Panc1 (cell line): ENCODE data around the gene DNAAF3. TPM values are rescaled to one million over a fixed set of nuclear protein-coding genes. Genes with fewer than 3 reads are reported as not detected.

Experiments
- ATAC-seq: fragments of 200-7000 bp; cut with Tn5 transposase; 2 replicates; pipeline ENCODE4 v1.9.1; 2020; ENCODE audit warnings: mild to moderate bottlenecking, moderate library complexity
- BruUV-seq: library from RNA; stranded (reverse); fragments of 400-500 nt; replicated peaks from 2 replicates; lab custom pipeline; 2021; lab: Mats Ljungman, UMichigan
- CTCF ChIA-PET: fragments of 300-600 bp; sonication (Branson Sonifier 250); formaldehyde crosslinking; loops from one replicate; lab custom pipeline; 2022; ENCODE audit warnings: antibody characterized with exemption; lab: Charles Lee
- POLR2A ChIA-PET: fragments of 300-600 bp; sonication (Branson Sonifier 250); formaldehyde crosslinking; loops from one replicate; lab custom pipeline; 2022; ENCODE audit warnings: antibody characterized with exemption; lab: Charles Lee
- DNase-seq: peaks from one replicate; pipeline ENCODE4 v3.0.0-alpha.2; 2010; ENCODE audit warnings: low read depth, low spot score
- H3K27ac ChIP-seq: 2 replicates; pipeline ENCODE4 v1.5.1; 2011; ENCODE audit warnings: mild to moderate bottlenecking, low read length, inconsistent platforms
- H3K27me3 ChIP-seq: fragments of 200-500 bp; sonication (Bioruptor generic); 2 replicates; pipeline ENCODE4 v1.6.0; 2014; ENCODE audit warnings: low read length, inconsistent platforms; ENCODE audit not compliant: control insufficient read depth, insufficient read depth
- H3K36me3 ChIP-seq: fragments of 200-500 bp; sonication (Bioruptor generic); 2 replicates; pipeline ENCODE4 v1.5.1; 2014; ENCODE audit warnings: inconsistent platforms, mild to moderate bottlenecking, low read length, moderate library complexity; ENCODE audit not compliant: control insufficient read depth, insufficient read depth
- H3K4me1 ChIP-seq: 2 replicates; pipeline ENCODE4 v1.5.1; 2011; ENCODE audit warnings: inconsistent platforms, mild to moderate bottlenecking, low read length, moderate library complexity; ENCODE audit not compliant: control insufficient read depth, insufficient read depth
- H3K4me3 ChIP-seq, 2 experiments: 2 replicates each; pipeline ENCODE4 v1.5.1; 2011 to 2012; ENCODE audit warnings: low read depth in 2 of 2, low read length in 2 of 2, mild to moderate bottlenecking in 2 of 2, inconsistent platforms in 1 of 2, moderate library complexity in 1 of 2
- H3K9me3 ChIP-seq: fragments of 200-500 bp; sonication (Bioruptor generic); 2 replicates; pipeline ENCODE4 v1.5.1; 2014; ENCODE audit warnings: low read depth, mild to moderate bottlenecking, inconsistent platforms, low read length, moderate library complexity; ENCODE audit not compliant: control insufficient read depth, insufficient read depth
- POLR2AphosphoS5 ChIP-seq: IDR thresholded peaks from 2 replicates; pipeline ENCODE4 v1.6.1; 2012; ENCODE audit warnings: mild to moderate bottlenecking, low read depth, low read length, moderate library complexity
- REST ChIP-seq, 2 experiments: IDR thresholded peaks; 2 replicates each; pipeline ENCODE4 v1.6.1; 2011 to 2012; ENCODE audit warnings: low read depth in 2 of 2, control low read depth in 1 of 2, low read length in 1 of 2, mild to moderate bottlenecking in 1 of 2, moderate library complexity in 1 of 2; ENCODE audit not compliant: insufficient read depth in 1 of 2
- SIN3A ChIP-seq: IDR thresholded peaks from 2 replicates; pipeline ENCODE4 v1.6.1; 2012; ENCODE audit warnings: low read depth, mild to moderate bottlenecking, low read length, moderate library complexity, borderline replicate concordance; ENCODE audit not compliant: insufficient read depth
- TCF7L2 ChIP-seq: IDR thresholded peaks from 2 replicates; pipeline ENCODE4 v1.6.1; 2011; ENCODE audit warnings: mild to moderate bottlenecking, low read depth, low read length, inconsistent platforms
- in situ Hi-C: cut with HindIII; loops from 2 replicates; pipeline ENCODE4 v1.10.0; 2016; ENCODE audit warnings: low sequenced_read_pairs, low pct_unique_long_range_greater_than_20kb
- intact Hi-C: fragments of 100-400 bp; cut with micrococcal nuclease; formaldehyde crosslinking; loops from one replicate; pipeline ENCODE4 v1.10.0; 2022; ENCODE audit not compliant: unreplicated experiment
- total RNA-seq: library from RNA; stranded (reverse); gene quantifications from one replicate; pipeline ENCODE4 v1.2.1, GENCODE V29; 2021; ENCODE audit not compliant: unreplicated experiment
- TF ChIP-seq, protein P1 (sequence below): fragments of 450-650 bp; IDR thresholded peaks from 2 replicates; pipeline ENCODE4 v1.5.1; 2017; ENCODE audit warnings: mild to moderate bottlenecking

DNAAF3 gene
- total RNA-seq, 1 experiment from 2014 or later: 12.4 TPM

GRCh38 chr19:55178781-55179599, 12.6 kb upstream of the DNAAF3 start:
- peak overlapping the region; percentile 41 to 67 for H3K4me3 ChIP-seq
- in situ Hi-C loops (no loop called here), intact Hi-C loops (no loop called here)
- no TSS peak for BruUV-seq
- ChIA-PET CTCF (no interaction called here), POLR2A (no interaction called here)
- peak; percentile 84 for ATAC-seq
- no peaks in the 10 kb centered on the region for H3K4me1 ChIP-seq
- DNase-seq: peak; percentile 54
- TF ChIP-seq REST (IDR thresholded peaks at IDR 0.05; ENCODE audit: insufficient read depth in 1 of 2, low read depth in 2 of 2, low read length in 1 of 2) (0 out of 4 replicates have a peak, but pooled peaks of 1 of the 2 experiments have one; percentile 23), SIN3A (0 out of 2 replicates have a peak, but pooled peaks have one; percentile 44), POLR2AphosphoS5 (no peak), TCF7L2 (no peak)
- no peaks in the 10 kb centered on the region for H3K9me3 ChIP-seq
- H3K36me3 ChIP-seq: no peaks in the 10 kb centered on the region
- no peak overlapping the region for H3K27ac ChIP-seq
- no peaks in the 10 kb centered on the region for H3K27me3 ChIP-seq

DNA sequence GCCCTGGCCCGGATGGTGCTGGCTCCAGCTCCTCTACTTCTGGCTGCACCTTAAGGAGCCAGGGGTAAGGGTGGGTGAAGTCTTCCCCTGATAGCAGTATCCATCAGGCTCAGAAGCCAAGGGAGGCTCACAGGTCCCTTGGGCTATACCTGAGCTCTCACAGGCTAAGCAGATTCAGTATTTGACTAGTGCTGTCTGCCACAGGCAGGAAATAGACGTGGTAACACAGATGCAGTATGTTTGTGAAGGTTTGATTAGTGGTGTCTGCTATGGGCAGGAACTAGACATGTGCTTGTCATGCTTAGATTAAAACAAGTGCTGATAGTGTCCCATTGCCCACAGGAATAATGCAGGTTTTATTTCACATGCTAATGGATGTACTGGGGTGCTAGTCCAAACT, 9.7 kb upstream of the DNAAF3 start:
- Histone ChIP-seq H3K9me3 (no peaks in the 10 kb centered on the region), H3K27ac (no peak overlapping the region), H3K27me3 (no peaks in the 10 kb centered on the region), H3K36me3 (no peaks in the 10 kb centered on the region), H3K4me1 (peaks cover 8% of the 10 kb centered on the region; the same call in 1 of the 2 replicates), H3K4me3 (no peak overlapping the region)
- in situ Hi-C loops: no loop called here
- no peak for TF ChIP-seq TCF7L2
- no peak for TF ChIP-seq POLR2AphosphoS5
- no peak for TF ChIP-seq REST (IDR thresholded peaks at IDR 0.05; ENCODE audit: insufficient read depth in 1 of 2, low read depth in 2 of 2, low read length in 1 of 2)
- TF ChIP-seq, protein P1, sequence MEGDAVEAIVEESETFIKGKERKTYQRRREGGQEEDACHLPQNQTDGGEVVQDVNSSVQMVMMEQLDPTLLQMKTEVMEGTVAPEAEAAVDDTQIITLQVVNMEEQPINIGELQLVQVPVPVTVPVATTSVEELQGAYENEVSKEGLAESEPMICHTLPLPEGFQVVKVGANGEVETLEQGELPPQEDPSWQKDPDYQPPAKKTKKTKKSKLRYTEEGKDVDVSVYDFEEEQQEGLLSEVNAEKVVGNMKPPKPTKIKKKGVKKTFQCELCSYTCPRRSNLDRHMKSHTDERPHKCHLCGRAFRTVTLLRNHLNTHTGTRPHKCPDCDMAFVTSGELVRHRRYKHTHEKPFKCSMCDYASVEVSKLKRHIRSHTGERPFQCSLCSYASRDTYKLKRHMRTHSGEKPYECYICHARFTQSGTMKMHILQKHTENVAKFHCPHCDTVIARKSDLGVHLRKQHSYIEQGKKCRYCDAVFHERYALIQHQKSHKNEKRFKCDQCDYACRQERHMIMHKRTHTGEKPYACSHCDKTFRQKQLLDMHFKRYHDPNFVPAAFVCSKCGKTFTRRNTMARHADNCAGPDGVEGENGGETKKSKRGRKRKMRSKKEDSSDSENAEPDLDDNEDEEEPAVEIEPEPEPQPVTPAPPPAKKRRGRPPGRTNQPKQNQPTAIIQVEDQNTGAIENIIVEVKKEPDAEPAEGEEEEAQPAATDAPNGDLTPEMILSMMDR: no peak
- no peak for TF ChIP-seq SIN3A
- CTCF ChIA-PET: interaction anchor here (0.5 to 0.6 kb wide), 2 partner anchors 10 to 244 kb away, joined by 3 read pairs; no protein-coding TSS in a partner anchor
- ATAC-seq: no peak
- POLR2A ChIA-PET: interaction anchor here (0.5 to 0.7 kb wide), 2 partner anchors 20 to 35 kb away, joined by 3 read pairs; no protein-coding TSS in a partner anchor
- intact Hi-C loops: no loop called here
- no peak for DNase-seq
- BruUV-seq: no TSS peak
